Non-pigmented ciliary epithelial cell (primary cell): ENCODE results near the gene FCGBP.

Experiments used
- DNase-seq: peaks from one replicate; pipeline ENCODE4 v3.0.0-alpha.2; 2010; ENCODE audit warnings: low read depth

The FCGBP gene

DNA sequence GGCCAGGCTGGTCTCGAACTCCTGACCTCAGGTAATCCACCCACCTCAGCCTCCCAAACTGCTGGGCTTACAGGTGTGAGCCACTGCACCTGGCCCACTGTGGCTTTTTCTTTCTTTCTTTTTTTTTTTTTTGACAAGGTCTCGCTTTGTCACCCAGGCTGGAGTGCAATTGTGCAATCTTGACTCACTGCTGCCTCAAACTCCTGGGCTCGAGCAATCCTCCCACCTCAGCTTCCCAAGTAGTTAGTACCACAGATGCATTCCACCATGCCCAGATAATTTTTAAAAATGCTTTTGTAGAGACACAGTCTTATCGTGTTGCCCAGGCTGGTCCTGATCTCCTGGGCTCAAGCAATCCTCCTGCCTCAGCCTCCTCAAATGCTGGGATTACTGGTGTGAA, 12.1 kb upstream of the FCGBP start:
- no peak for DNase-seq

DNA sequence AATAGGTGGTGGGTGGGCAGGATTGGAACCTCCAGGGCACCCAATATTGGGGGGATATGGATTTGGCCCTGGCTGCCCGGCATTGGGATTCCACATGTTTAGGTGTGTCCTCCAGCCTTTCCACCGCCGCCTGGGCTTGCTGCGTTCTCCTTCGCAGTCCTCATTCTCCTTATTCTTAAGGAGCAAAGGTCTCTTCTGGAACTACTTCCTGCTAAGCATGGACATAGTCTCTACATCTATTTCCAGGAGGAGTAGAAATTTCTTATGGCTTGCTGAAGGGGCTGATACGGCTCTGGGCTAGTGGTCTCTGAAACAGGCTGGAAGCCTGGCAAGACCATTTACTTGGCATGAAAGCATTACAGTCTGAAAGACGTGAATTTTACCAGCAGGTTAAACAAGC, 9.2 kb upstream of the FCGBP start:
- no peak for DNase-seq

DNA sequence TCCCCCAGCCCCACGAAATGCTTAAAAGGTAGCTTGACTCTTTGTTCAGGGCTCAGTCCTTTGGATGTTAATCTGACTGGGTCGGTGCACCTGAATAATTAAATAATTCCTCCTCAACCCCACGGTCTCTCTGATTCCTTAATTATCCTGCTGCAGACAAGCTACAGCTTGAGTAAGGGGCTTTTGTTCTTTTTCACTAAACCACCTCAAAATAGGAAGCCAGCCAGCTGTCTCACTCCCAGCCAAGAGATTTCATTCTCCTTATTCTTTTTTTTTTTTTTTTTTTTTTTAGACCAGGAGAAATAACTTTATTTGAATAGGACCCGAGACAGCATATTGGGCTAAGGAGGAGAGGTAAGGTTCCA, 7.9 kb upstream of the FCGBP start:
- DNase-seq = no peak

DNA sequence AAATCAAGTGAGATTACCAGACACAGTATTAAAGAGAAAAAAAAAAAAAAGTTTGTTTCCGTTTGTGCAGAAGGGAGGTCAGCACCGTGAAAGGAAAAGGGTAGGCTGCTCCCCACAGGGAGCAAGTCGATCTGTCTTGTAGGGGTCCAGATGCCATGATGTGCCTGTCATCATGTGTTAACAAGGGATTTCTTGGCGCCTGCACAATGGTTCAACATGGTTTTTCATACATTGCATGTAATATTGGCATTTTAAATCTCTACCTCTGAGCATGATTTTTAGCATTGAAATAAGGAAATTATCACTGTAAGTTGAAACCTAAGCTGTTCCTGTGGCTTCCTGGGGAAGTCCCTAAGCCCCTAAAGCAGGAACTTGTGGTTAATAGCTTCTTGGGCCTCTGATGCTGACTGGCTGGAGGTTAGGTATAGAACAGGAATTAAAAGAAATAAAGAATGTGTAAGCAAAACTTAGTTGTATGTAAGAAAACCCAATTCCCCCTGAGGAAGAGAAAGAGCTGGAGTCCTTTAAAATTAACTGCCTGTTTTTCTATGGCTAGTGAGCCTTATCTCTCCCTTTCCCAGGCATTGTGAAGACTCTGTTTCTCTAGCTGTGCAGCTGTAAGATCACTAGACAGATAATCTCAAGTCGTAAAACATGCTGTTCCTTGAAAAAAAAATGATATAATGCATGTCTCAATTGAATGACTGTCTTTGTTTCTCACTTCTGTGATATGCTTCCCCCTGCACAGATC, 7.4 kb upstream of the FCGBP start:
- peak; percentile 41 for DNase-seq

DNA sequence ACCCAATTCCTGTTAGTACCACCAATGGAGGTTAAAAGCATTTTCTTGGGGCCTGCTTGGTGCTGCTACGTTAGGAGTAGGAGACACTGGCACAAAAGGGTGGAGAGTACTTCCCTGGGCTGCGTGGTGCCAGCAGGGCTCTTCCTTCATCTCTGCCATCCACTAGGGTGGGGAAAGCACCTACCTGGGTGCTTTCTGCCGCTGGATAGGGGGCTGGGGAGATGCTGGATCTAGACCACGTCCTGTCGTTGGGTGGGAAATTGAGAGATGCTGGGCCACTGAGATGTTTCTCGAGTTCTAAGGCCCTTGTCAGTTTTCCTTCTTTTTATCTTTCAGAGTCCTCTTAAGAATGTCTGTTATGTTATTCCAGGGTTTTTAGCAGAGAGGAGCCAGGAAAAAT, 6.7 kb upstream of the FCGBP start:
- DNase-seq = no peak

DNA sequence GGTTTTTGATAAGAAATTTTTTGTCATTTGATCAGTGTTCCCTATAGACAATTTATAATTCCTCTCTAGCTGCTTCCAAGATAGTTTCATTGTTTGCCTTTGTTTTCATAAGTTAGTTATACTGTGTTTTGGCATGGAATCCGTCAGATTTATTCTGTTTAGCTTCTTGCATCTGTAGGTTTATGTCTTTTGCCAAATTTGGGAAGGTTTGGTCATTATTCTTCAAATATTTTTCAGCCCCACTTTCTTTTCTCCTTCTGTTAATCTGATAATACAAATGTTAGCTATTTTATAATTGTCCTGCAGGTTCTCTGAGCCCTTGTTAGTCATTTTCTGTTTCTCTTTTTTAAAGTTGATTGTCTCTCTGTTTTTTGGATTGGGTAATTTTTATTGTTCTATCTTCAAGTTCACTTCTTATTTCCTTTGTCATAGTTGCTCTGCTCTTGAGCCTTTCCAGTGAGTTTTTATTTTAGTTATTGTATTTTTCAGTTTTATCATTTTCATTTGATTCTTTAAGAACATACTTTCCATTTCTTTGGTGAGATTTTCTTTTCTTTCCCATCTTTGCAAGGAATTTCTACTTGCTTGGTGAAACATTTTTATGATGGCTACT, 5.9 kb upstream of the FCGBP start:
- DNase-seq = no peak

DNA sequence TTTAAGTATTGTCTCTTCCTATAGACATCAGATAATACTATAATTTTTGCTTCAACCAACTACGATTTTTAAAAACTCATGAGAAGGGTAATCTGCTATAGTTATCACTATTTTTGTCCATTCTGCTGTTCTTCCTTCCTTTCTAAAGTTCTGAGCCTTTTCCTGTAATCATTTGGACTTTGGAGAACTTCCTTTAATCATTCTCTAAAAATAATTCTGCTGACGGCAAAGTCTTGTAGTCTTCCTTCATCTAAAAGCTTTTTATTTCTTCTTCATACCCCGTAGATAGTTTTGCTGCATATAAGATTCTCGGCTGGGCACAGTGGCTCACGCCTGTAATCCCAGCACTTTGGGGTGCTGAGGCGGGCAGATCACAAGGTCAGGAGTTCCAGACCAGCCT, 5.1 kb upstream of the FCGBP start:
- DNase-seq = no peak

DNA sequence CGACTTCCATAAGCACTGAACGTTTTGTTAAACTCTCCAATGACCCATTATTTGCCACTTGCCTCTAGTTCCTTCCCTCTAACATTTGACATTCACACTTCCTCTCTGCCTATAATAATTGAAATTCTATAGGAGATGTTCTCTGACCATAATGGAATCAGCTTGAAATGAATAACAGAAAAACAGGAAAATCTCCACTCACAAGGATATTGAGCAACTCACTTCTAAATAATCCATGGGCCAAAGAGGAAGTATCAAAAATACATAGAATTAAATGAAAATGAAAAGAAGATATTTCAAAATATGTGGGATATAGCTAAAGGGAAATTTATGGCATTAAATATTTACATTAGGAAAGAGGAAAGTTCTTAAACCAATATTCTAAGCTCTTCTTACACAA, 3.4 kb upstream of the FCGBP start:
- no peak for DNase-seq

DNA sequence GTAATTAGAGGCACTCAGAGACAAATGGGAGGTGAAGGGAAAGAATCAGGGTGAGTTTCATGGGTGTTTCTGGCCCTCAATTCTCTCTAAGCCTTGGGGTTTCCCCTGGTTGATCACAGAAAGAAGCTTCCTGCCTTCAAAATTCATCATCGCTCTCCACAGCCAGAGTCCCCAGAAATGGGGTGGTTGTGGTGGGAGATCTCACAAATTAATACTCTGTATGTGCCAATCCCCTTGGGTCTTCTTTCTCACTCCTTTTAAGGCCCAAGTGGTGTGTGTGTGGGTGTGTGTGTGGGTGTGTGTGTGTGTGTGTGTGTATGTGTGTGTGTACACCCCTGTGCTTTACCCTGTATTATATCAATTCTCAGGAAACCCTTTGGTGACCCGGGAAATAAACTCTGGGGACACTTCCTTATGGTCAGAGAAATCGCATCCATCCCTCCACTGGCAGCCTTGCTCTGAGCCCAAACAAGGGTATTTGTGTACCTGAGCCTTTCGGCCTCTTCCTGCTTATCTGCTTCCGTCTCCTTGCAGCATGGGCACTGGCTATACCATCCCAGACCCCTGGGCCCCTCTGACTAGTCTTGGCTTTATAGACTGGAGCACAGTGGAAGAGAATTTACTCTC, 2.8 kb upstream of the FCGBP start:
- no peak for DNase-seq

DNA sequence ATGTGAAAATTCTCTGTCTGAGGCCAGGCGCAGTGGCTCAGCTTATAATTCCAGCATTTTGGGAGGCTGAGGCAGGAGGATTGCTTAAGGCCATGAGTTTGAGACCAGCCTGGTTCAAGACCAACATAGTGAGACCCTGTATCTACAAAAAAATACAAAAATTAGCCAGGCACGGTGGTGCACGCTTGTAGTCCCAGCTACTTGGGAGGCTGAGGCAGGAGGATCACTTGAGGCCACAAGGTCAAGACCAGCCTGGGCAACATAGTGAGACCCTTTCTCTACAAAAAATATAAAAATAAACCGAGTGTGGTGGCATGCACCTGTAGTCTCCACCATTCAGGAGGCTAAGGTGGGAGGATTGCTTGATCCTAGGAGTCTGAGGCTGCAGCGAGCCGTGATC, 2.2 kb upstream of the FCGBP start:
- DNase-seq = no peak

DNA sequence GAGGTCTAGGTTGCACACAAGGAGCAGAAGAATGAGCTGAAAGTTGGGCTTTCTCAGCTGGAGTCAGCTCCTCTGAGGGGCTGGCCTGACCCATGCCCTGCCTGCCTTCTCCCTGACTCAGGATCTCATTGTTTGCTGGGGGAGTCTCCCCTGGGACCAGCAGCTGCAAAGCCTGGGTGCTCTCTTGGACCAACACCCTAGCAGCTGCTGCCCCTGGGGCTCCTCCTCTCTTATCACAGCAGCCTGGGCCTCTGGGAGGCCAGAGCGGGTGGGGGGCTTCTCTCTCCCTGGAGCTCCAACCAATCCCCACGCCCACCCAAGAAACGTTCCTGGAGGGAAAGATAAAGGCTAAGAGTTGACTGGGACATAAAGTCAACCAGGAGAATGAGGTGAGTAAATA, 1.6 kb upstream of the FCGBP start:
- no peak for DNase-seq

DNA sequence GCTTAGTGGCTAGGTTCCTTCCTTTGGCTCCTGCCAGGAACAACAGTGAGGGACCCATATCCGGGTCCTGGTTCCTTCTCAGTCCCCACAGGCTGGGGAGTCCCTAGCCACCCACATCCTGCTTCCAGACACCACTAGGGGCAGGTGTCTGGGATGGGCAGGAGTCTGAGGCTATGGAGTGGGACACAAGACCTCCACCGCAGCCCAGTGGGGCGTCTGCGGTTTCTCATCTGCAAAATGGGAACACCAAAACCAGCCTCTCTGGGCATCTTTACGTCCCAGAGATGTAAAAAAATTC, 879 bp upstream of the FCGBP start:
- no peak for DNase-seq

DNA sequence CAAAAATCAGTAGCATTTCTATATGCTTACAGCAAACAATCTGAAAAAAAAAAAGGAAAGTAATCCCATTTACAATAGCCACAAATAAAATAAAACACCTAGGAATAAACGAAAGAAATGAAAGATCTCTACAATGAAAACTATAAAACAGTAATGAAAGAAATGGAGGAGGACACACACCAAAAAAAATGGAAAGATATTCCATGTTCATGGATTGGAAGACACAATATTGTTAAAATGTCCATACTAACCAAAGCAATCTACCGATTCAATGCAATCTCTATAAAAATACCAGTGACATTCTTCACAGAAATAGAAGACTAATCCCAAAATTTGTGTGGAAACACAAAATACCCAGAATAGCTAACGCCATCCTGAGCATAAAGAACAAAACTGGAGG, 4.7 kb downstream of the FCGBP start:
- DNase-seq = no peak

DNA sequence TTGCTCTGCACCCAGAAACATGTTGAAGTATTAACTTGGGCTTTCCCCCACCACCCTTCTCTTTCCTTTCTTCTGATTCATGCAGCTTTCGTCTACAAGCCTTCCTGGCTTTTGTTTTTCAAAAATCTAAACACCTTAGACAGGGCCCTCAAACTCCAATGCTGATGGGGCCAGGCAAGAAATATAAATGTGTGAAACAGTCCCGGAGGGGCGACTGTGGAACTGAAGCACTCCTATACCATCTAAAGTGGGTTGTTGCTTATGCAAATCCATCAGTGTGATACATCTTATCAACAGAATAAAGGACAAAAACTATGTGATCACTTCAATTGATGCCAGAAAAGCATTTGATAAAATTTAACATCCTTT, 6.1 kb downstream of the FCGBP start:
- no peak for DNase-seq

DNA sequence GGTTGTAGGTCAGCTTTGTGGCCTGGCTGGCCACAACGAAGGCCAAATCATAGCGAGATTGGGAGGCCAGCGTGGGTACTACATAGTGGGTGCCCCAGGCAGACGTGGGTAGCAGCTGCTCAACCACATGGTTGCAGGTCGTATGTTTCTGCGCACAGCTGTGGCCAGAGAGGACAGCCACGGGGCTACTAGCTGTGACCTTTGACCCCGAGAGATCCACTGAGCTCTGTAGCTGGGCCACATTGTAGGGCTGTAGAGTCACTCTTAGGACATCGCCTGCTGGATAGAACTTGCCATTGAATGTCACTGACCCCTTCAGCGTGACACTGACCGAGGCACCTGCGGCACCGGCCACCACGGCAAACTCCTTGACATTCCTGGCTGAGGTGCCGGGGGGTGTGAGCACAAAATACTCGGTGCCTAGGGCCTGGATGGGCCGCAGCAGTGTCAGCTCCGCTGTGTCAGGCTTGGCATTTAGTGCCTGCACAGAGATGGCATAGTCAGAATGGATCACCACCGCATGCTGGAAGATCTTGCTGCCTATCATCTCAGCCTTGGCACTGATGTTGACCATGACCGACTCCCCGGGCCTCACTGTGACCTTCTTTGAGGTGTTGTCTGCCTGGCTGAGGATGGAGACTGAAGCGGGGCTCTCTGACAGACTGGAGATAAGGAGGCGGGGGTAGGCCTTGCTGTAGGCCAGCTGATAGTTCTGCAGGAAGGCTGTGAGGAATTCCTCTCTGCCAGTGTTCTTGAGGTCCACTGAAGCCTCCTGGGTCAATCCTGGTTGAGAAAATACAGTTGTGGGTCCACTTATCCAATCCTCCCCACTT, 6.7 kb downstream of the FCGBP start:
- DNase-seq = no peak

DNA sequence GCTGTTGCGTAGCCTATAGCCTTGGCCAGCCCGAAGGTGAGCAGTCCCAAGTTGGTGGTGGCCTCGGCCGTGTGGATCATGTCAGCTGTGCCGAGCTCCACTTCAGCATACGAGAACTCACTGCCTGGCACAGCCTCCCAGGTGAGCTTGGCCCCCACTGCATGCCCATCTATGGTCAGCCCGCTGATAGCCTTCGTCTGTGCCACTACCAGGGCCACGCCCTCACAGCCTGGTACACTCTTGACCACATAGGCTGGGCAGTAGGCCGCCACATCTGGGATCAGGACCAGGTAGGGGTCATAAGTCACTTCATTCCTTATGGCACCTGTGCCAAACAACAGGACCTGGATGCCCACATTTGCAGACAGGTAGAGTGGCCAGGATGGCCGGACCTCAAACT, 7.4 kb downstream of the FCGBP start:
- no peak for DNase-seq

DNA sequence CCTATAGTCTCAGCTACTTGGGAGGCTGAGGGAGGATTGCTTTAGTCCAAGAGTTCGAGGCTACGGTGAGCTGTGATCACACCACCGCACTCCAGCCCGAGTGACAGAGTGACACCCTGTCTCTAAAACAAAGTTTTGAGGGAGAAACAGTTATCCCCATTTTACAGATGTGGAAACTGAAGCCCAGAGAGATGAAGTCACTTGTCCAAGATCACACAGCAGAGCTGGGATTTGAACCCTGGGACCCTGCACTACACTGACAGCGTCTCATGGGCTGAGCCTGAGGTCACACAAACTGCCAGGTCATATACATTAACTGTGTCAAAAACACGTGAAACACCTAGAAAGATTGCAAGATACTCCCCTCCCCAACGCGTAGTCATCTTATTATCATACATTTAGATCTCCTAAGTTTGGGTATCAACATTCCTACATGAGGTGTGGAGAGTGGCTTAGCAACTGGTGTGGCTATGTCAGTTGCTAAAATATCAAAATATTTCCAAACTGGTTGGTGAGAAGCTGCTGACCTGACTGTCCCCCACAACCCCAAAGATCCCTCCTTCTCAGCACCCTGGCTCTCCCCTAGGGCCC, 8.2 kb downstream of the FCGBP start:
- no peak for DNase-seq

DNA sequence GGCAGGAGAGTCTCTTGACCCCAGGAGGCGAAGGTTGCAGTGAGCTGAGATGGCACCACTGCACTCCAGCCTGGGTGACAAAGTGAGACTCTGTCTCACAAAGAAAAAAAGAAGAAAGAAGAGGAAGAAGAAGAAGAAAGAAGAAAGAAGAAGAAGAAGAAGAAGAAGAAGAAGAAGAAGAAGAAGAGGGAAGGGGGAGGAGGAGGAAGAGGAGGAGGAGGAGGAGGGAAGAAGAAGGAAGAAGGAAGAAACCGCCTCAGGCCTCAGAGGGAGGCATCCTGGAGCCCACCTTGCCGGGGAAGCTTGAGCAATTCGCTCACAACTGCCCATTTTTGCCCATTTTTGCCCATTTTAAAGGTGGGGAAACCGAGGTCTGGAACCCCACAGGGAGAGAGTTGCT, 9.5 kb downstream of the FCGBP start:
- DNase-seq = no peak

DNA sequence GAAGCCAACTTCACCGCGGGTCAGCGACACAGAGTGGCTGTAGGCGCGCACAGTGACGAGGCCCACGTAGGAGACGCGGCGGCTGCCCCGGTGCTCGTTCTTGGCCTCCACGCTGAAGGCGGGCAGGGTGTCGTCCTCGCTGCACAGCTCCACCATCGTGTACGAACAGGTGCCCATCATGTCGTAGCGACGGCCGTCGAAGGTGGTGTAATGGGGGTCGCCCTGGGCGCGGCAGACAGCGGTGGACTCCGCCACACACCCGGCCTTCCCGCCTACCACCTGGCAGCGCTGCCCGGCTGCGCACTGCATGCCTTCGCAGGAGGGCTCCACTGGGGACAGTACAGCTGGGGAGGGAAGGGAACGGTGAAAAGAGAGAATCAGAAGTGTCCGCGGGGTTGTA, 10.0 kb downstream of the FCGBP start:
- no peak for DNase-seq

DNA sequence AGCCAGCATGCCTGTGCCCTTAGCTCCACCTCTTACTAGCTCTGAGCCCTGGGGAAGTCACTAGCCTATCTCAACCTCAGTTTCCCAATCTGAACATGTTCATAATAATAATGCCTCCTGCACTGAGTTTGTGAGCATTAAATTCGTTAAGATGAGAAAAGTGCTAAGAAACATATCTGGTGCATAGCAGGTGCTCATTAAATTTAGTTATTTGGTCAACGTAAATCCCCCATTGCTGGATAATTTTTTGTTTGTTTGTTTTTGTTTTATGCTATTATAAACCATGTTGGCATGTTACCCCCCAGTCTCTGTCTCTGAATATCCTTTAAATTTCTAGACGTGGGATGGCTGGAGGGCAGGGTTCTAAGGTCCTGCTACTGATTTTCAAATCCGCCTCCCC, 10.6 kb downstream of the FCGBP start:
- no peak for DNase-seq

DNA sequence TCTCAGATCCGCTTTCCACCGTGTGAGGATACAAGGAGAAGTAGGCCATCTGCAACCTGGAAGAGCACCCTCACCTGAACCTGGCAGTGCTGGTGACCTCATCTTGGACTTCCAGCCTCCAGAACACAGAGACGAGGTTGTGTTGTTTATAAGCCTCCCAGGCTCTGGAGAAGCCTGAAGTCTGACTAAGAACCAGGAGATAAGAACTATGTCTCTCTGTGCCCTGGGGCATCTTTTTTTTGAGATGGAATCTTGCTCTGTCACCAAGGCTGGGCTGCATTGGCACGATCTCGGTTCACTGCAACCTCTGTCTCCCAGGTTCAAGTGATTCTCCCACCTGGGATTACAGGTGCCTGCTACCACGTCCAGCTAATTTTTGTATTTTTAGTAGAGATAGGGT, 14.5 kb downstream of the FCGBP start:
- no peak for DNase-seq

DNA sequence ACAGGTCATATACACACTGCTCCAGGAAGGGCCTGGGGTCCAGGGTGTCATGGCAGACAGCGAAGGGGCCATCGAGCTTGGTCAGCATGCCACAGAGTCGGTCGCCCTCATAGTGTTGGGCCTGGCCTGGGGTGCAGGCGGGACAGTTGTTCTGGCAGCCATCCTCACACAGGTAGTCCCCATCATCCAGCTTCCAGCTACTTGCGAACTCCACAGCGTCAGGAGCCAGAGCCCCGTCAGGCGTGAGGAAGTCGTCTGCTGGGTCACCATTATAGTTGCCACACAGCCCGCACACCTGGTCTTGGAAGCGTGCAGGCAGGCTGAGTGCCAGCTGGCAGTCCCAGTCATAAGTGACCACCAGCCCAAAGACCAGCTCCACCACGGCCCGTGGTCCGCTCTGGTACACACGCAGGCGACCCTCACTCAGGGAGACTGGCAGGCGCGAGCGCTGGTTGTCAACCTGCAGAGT, 16.2 kb downstream of the FCGBP start:
- DNase-seq = no peak
